GM23338 (cell line): Measurements from ENCODE around the gene WDR49. TPM values are rescaled to one million over a fixed set of nuclear protein-coding genes. Genes with fewer than 3 reads are reported as not detected.

Source experiments
- ATAC-seq: fragments of 200-7000 bp; cut with Tn5 transposase; 3 replicates; pipeline ENCODE4 v1.9.1; 2020
- DNase-seq: peaks from one replicate; pipeline ENCODE4 v3.0.0-alpha.2; 2015; ENCODE audit warnings: low spot score
- H2AFZ ChIP-seq: fragments of 200-600 bp; sonication (generic); 2 replicates; pipeline ENCODE4 v1.8.0; 2016; ENCODE audit warnings: antibody characterized with exemption, mild to moderate bottlenecking, moderate library complexity
- H3F3A ChIP-seq: fragments of 200-600 bp; sonication (generic); replicated peaks from 2 replicates; pipeline ENCODE4 v1.8.0; 2017; ENCODE audit warnings: antibody characterized with exemption, mixed run types, low read depth
- H3K27ac ChIP-seq: fragments of 200-600 bp; sonication (generic); 2 replicates; pipeline ENCODE4 v1.6.1; 2016; ENCODE audit warnings: low read depth
- H3K27me3 ChIP-seq: fragments of 200-600 bp; sonication (generic); 2 replicates; pipeline ENCODE4 v1.8.0; 2016; ENCODE audit warnings: mild to moderate bottlenecking, mixed run types, moderate library complexity; ENCODE audit not compliant: insufficient read depth
- H3K36me3 ChIP-seq: fragments of 200-600 bp; sonication (generic); 2 replicates; pipeline ENCODE4 v1.8.0; 2016; ENCODE audit warnings: mild to moderate bottlenecking; ENCODE audit not compliant: insufficient read depth
- H3K4me1 ChIP-seq: fragments of 200-600 bp; sonication (generic); 2 replicates; pipeline ENCODE4 v1.8.0; 2016; ENCODE audit warnings: mild to moderate bottlenecking, moderate library complexity; ENCODE audit not compliant: insufficient read depth
- H3K4me2 ChIP-seq: fragments of 200-600 bp; sonication (generic); 2 replicates; pipeline ENCODE4 v1.7.1; 2017; ENCODE audit warnings: mixed run types
- H3K4me3 ChIP-seq: fragments of 200-600 bp; sonication (generic); 2 replicates; pipeline ENCODE4 v1.6.1; 2016; ENCODE audit warnings: mixed run types
- H3K79me2 ChIP-seq: fragments of 200-600 bp; sonication (generic); replicated peaks from 2 replicates; pipeline ENCODE4 v1.8.0; 2017; ENCODE audit warnings: mild to moderate bottlenecking; ENCODE audit not compliant: insufficient read depth
- H3K9me2 ChIP-seq: fragments of 200-600 bp; sonication (generic); 2 replicates; pipeline ENCODE4 v1.8.0; 2017; ENCODE audit not compliant: insufficient read depth
- H4K20me1 ChIP-seq: fragments of 200-600 bp; sonication (generic); replicated peaks from 2 replicates; pipeline ENCODE4 v1.8.0; 2017; ENCODE audit warnings: mild to moderate bottlenecking; ENCODE audit not compliant: insufficient read depth
- H3K27ac Mint-ChIP-seq: 2 replicates; pipeline ENCODE4 v1.8.0; 2020; ENCODE audit warnings: inconsistent platforms, mild to moderate bottlenecking, moderate library complexity, mixed read lengths
- H3K27me3 Mint-ChIP-seq: 3 replicates; pipeline ENCODE4 v1.8.0; 2022; ENCODE audit warnings: low read depth, mild to moderate bottlenecking, moderate library complexity, mixed read lengths, inconsistent platforms; ENCODE audit not compliant: insufficient read depth, poor library complexity
- H3K36me3 Mint-ChIP-seq: 3 replicates; pipeline ENCODE4 v1.8.0; 2021; ENCODE audit warnings: low read depth, mild to moderate bottlenecking, inconsistent platforms, moderate library complexity, mixed read lengths
- H3K4me1 Mint-ChIP-seq: 3 replicates; pipeline ENCODE4 v1.8.0; 2020; ENCODE audit warnings: mild to moderate bottlenecking, inconsistent platforms, mixed read lengths
- H3K4me3 Mint-ChIP-seq: 3 replicates; pipeline ENCODE4 v1.8.0; 2021; ENCODE audit warnings: moderate library complexity, mild to moderate bottlenecking, inconsistent platforms, mixed read lengths
- H3K9me3 Mint-ChIP-seq: 3 replicates; pipeline ENCODE4 v1.8.0; 2020; ENCODE audit warnings: moderate library complexity, mild to moderate bottlenecking, inconsistent platforms, mixed read lengths
- CREB1 ChIP-seq: fragments of 250-450 bp; sonication (Bioruptor Pico); IDR thresholded peaks from 2 replicates; pipeline ENCODE4 v1.5.0; 2020; ENCODE audit warnings: low read depth, mild to moderate bottlenecking, moderate library complexity
- EZH2 ChIP-seq: fragments of 200-600 bp; sonication (generic); IDR thresholded peaks from one replicate; pipeline ENCODE4 v1.8.0; 2017; ENCODE audit warnings: antibody characterized with exemption, mild to moderate bottlenecking, low read depth; ENCODE audit not compliant: unreplicated experiment
- EZH2phosphoT487 ChIP-seq: fragments of 200-600 bp; sonication (generic); IDR thresholded peaks from one replicate; pipeline ENCODE4 v1.8.1; 2018; ENCODE audit warnings: antibody characterized with exemption; ENCODE audit not compliant: unreplicated experiment
- JUNB ChIP-seq: IDR thresholded peaks from one replicate; pipeline ENCODE4 v1.6.1; 2016; ENCODE audit warnings: antibody characterized with exemption; ENCODE audit not compliant: unreplicated experiment
- NANOG ChIP-seq: IDR thresholded peaks from 2 replicates; pipeline ENCODE4 v1.6.1; 2016; ENCODE audit warnings: antibody characterized with exemption, borderline replicate concordance
- POLR2AphosphoS5 ChIP-seq: IDR thresholded peaks from 2 replicates; pipeline ENCODE4 v1.6.1; 2016; ENCODE audit warnings: antibody characterized with exemption, low read depth
- STAT1 ChIP-seq: IDR thresholded peaks from one replicate; pipeline ENCODE4 v1.6.1; 2016; ENCODE audit warnings: antibody characterized with exemption; ENCODE audit not compliant: unreplicated experiment
- ZNF114 ChIP-seq: fragments of 250-450 bp; sonication (Bioruptor Pico); IDR thresholded peaks from 2 replicates; pipeline ENCODE4 v1.5.0; 2020; ENCODE audit warnings: mild to moderate bottlenecking, moderate library complexity
- ZNF331 ChIP-seq: fragments of 250-450 bp; sonication (Bioruptor Pico); IDR thresholded peaks from 2 replicates; pipeline ENCODE4 v1.5.0; 2020; ENCODE audit warnings: low read depth, mild to moderate bottlenecking, moderate library complexity
- polyA plus RNA-seq: library from polyadenylated mRNA; unstranded; fragments of >200 nt; fragmentation: Nextera tagmentation; extraction: Ambion mirVana; gene quantifications from 2 replicates; pipeline ENCODE4 v1.2.1, GENCODE V29; 2016
- total RNA-seq: library from RNA; depleted of rRNA; stranded (reverse); fragments of >200 nt; shearing (Covaris generic); gene quantifications from 2 replicates; pipeline ENCODE4 v1.2.3, GENCODE V29; 2014
- TF ChIP-seq, protein P1 (sequence below): IDR thresholded peaks from one replicate; pipeline ENCODE4 v1.6.1; 2018; ENCODE audit warnings: antibody characterized with exemption; ENCODE audit not compliant: unreplicated experiment
- TF ChIP-seq, protein P2 (sequence below): IDR thresholded peaks from 2 replicates; pipeline ENCODE4 v1.6.1; 2016; ENCODE audit warnings: antibody characterized with exemption
- TF ChIP-seq, protein P3 (sequence below), 2 experiments: fragments of 200-600 bp in 1 of 2; sonication (generic) in 1 of 2; conservative IDR thresholded peaks; 2 replicates each; pipeline versions ENCODE4 v1.5.1 to v1.6.1; 2016 to 2017; ENCODE audit warnings: antibody characterized with exemption in 2 of 2, low read depth in 2 of 2, mild to moderate bottlenecking in 2 of 2, moderate library complexity in 1 of 2

The WDR49 gene
- total and polyA plus RNA-seq, 2 experiments from 2014 or later: 1.4 to 1.9 TPM

DNA sequence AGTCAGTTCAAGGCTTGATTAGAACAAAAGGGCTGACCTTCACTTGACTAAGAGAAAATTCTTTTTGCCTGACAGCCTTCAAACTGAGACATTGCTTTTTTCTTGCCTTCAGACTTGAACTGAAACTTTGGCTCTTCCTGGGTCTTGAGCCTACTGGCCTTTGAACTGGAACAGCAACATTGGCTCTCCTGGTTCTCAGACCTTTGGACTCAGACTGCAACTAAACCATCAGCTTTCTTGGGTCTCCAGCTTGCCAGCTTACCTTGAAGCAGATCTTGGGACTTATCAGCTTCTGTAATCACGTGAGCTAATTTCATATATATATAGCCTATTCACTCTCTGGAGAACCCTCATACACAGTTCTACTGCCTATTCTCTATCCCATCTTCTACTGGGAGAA lies 19.5 kb upstream of the WDR49 start (continued):
- TF ChIP-seq, protein P1, sequence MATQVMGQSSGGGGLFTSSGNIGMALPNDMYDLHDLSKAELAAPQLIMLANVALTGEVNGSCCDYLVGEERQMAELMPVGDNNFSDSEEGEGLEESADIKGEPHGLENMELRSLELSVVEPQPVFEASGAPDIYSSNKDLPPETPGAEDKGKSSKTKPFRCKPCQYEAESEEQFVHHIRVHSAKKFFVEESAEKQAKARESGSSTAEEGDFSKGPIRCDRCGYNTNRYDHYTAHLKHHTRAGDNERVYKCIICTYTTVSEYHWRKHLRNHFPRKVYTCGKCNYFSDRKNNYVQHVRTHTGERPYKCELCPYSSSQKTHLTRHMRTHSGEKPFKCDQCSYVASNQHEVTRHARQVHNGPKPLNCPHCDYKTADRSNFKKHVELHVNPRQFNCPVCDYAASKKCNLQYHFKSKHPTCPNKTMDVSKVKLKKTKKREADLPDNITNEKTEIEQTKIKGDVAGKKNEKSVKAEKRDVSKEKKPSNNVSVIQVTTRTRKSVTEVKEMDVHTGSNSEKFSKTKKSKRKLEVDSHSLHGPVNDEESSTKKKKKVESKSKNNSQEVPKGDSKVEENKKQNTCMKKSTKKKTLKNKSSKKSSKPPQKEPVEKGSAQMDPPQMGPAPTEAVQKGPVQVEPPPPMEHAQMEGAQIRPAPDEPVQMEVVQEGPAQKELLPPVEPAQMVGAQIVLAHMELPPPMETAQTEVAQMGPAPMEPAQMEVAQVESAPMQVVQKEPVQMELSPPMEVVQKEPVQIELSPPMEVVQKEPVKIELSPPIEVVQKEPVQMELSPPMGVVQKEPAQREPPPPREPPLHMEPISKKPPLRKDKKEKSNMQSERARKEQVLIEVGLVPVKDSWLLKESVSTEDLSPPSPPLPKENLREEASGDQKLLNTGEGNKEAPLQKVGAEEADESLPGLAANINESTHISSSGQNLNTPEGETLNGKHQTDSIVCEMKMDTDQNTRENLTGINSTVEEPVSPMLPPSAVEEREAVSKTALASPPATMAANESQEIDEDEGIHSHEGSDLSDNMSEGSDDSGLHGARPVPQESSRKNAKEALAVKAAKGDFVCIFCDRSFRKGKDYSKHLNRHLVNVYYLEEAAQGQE: no peak
- no peak for TF ChIP-seq JUNB
- TF ChIP-seq EZH2: no peak
- TF ChIP-seq EZH2phosphoT487: no peak
- TF ChIP-seq, protein P2, sequence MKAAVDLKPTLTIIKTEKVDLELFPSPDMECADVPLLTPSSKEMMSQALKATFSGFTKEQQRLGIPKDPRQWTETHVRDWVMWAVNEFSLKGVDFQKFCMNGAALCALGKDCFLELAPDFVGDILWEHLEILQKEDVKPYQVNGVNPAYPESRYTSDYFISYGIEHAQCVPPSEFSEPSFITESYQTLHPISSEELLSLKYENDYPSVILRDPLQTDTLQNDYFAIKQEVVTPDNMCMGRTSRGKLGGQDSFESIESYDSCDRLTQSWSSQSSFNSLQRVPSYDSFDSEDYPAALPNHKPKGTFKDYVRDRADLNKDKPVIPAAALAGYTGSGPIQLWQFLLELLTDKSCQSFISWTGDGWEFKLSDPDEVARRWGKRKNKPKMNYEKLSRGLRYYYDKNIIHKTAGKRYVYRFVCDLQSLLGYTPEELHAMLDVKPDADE: no peak
- TF ChIP-seq ZNF114 (CRISPR knock-in tag): no peak
- no peak for TF ChIP-seq CREB1

DNA sequence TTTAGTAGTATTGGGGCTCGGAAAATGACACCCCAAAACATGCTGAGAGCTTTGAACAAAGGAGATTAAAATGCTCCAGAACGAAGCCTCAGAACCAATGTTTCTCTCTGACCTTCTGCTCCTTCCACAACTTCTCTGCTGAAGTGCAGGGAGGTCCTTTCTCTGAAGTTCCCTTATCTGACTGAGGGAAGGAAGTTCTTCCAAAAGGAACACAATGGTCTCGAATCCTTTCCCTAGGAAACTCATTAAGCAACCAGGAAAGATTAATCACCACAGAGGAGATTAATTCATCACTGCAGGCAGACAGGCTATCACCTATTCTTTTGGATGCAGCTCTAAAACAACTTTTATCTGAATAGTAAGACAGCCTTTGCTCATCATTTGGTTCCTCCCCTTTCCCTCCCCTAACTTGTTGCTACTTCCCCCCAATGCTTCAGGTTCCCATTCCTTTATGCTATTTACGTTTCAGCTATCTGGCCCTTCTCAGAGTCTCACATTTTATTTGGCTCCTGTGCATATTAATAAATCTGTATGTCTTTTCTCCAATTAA lies 18.2 kb upstream of the WDR49 start:
- Histone ChIP-seq H3K36me3 (peaks cover 14% of the 10 kb centered on the region; the same call in 1 of the 2 replicates), H3F3A (no peaks in the 10 kb centered on the region), H2AFZ (no peak overlapping the region), H3K4me3 (no peak overlapping the region), H3K27me3 (no peaks in the 10 kb centered on the region), H3K27ac (no peak overlapping the region), H3K4me1 (no peaks in the 10 kb centered on the region), H3K4me2 (no peak overlapping the region), H3K9me2 (0 out of 2 replicates have a peak, but pooled peaks cover 8% of the 10 kb centered on the region), H4K20me1 (0 out of 2 replicates have a peak, but pooled peaks cover 3% of the 10 kb centered on the region), H3K79me2 (no peaks in the 10 kb centered on the region)
- Mint-ChIP-seq H3K9me3 (peaks cover 21% of the 10 kb centered on the region), H3K27ac (no peak overlapping the region), H3K27me3 (no peaks in the 10 kb centered on the region), H3K4me3 (no peak overlapping the region), H3K4me1 (peaks cover 9% of the 10 kb centered on the region), H3K36me3 (peaks cover 54% of the 10 kb centered on the region)
- ATAC-seq: no peak
- no peak for DNase-seq
- TF ChIP-seq STAT1: no peak
- no peak for TF ChIP-seq POLR2AphosphoS5
- no peak for TF ChIP-seq ZNF331 (CRISPR knock-in tag)
- TF ChIP-seq, protein P3, sequence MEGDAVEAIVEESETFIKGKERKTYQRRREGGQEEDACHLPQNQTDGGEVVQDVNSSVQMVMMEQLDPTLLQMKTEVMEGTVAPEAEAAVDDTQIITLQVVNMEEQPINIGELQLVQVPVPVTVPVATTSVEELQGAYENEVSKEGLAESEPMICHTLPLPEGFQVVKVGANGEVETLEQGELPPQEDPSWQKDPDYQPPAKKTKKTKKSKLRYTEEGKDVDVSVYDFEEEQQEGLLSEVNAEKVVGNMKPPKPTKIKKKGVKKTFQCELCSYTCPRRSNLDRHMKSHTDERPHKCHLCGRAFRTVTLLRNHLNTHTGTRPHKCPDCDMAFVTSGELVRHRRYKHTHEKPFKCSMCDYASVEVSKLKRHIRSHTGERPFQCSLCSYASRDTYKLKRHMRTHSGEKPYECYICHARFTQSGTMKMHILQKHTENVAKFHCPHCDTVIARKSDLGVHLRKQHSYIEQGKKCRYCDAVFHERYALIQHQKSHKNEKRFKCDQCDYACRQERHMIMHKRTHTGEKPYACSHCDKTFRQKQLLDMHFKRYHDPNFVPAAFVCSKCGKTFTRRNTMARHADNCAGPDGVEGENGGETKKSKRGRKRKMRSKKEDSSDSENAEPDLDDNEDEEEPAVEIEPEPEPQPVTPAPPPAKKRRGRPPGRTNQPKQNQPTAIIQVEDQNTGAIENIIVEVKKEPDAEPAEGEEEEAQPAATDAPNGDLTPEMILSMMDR (conservative IDR thresholded peaks at IDR 0.05; ENCODE audit: low read depth in 2 of 2): no peak
- TF ChIP-seq EZH2: no peak
- no peak for TF ChIP-seq ZNF114 (CRISPR knock-in tag)
- TF ChIP-seq JUNB: no peak
- TF ChIP-seq, protein P1: no peak
- TF ChIP-seq NANOG: no peak
